GM23248 (cell line): Measurements from ENCODE around the gene CNIH3.

ENCODE experiments used
- EZH2 ChIP-seq: fragments of 200-600 bp; sonication (generic); IDR thresholded peaks from 2 replicates; pipeline ENCODE4 v1.6.1; 2018; ENCODE audit warnings: antibody characterized with exemption, mild to moderate bottlenecking; ENCODE audit not compliant: insufficient read depth, poor library complexity, severe bottlenecking
- EZH2phosphoT487 ChIP-seq: fragments of 200-600 bp; sonication (generic); IDR thresholded peaks from 2 replicates; pipeline ENCODE4 v1.6.1; 2018; ENCODE audit warnings: antibody characterized with exemption, moderate library complexity, mild to moderate bottlenecking, low read depth; ENCODE audit not compliant: insufficient read depth

GRCh38 chr1:224737353-224737727 is 121.2 kb downstream of the CNIH3 start:
- no peak for TF ChIP-seq EZH2phosphoT487
- no peak for TF ChIP-seq EZH2
